GM21526 (cell line): ENCODE measurements around the gene ASB2.

Experiments used
- ATAC-seq: cut with Tn5 transposase; IDR thresholded peaks from one replicate; pipeline ENCODE4 v1.9.1; 2021; ENCODE audit warnings: moderate library complexity; ENCODE audit not compliant: unreplicated experiment, low FRiP score

Gene ASB2

GRCh38 chr14:93930989-93931307 is 45.4 kb downstream of the ASB2 start:
- no peak for ATAC-seq

- no peak for ATAC-seq
These were observed 45.9 kb downstream of the ASB2 start for GRCh38 chr14:93930296-93930988.

- ATAC-seq = no peak
These were observed 46.7 kb downstream of the ASB2 start for GRCh38 chr14:93929657-93930056.

- ATAC-seq = no peak
These were observed 47.3 kb downstream of the ASB2 start for GRCh38 chr14:93929048-93929535.

- no peak for ATAC-seq
These were observed 48.0 kb downstream of the ASB2 start for GRCh38 chr14:93928184-93929047.

GRCh38 chr14:93927800-93928145 is 48.6 kb downstream of the ASB2 start:
- ATAC-seq = no peak

GRCh38 chr14:93926873-93927799 is 49.2 kb downstream of the ASB2 start, which contains the start of gene FAM181A:
Gene FAM181A (plus strand): TSS chr14:93927344. CDS start chr14:93928286, 942 bp downstream.
- no peak for ATAC-seq

GRCh38 chr14:93926245-93926872 is 50.0 kb downstream of the ASB2 start:
- no peak for ATAC-seq

- no peak for ATAC-seq
These were observed 50.9 kb downstream of the ASB2 start for GRCh38 chr14:93925374-93925895.

GRCh38 chr14:93924592-93925355 is 51.6 kb downstream of the ASB2 start:
- ATAC-seq = no peak

- ATAC-seq = no peak
These were observed 52.7 kb downstream of the ASB2 start for GRCh38 chr14:93923626-93924025.

GRCh38 chr14:93921001-93921806 is 55.2 kb downstream of the ASB2 start:
- no peak for ATAC-seq

- ATAC-seq = no peak
These were observed 59.2 kb downstream of the ASB2 start for GRCh38 chr14:93917141-93917540.

GRCh38 chr14:93916498-93916897 is 59.9 kb downstream of the ASB2 start:
- no peak for ATAC-seq

- no peak for ATAC-seq
These were observed 60.6 kb downstream of the ASB2 start for GRCh38 chr14:93915800-93916199.

- no peak for ATAC-seq
These were observed 61.2 kb downstream of the ASB2 start for GRCh38 chr14:93915070-93915705.

- ATAC-seq = no peak
These were observed 62.1 kb downstream of the ASB2 start for GRCh38 chr14:93914278-93914677.

GRCh38 chr14:93912782-93913181 is 63.6 kb downstream of the ASB2 start:
- no peak for ATAC-seq
